SKM-1 treated with dmso at 0.1 percent for 144 hours (cell line): ENCODE measurements around the gene SLC15A5.

Source experiments
- DNase-seq: peaks from one replicate; lab custom pipeline; 2025; ENCODE audit not compliant: unreplicated experiment; lab: John Stamatoyannopoulos, UW

The SLC15A5 gene

DNA sequence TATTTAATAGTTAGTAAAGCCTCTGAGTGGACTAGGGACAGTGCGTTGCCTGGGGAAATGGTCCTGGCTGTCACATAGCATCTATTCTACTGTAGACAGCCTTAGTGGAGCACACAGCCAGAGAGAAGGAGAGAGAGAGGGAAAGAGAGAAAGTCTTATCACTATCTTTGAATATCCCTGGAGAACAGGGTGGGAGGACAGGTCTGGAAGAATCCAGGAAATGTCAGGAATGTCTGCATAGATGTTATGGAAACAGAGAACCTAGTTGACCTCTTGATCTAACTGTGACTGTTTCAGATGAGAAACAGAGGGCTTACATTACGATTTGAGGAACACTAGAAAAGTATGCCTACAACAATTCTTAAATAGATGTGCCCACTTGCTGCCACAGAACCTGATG lies 92.8 kb downstream of the SLC15A5 start:
- DNase-seq, result no peak

DNA sequence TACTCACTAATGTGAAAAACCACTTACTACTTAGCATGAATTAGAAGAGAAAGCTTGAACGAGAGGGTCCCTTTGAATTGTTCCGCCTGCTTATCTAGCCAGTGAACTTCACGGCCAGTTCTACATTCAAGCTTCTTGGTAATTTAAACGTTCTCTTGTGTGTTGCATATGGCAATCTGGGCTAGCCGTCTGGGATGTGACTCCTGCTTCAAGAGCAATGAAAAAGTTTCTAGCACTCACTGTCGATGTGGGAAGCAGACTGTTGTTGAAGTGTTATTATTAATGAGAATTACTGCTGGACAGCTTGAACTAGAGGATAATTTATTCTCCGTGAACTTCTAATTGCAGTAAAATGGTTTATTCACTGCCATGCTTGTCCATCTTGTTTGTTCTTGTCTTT lies 93.9 kb downstream of the SLC15A5 start:
- no peak for DNase-seq

GRCh38 chr12:16175840-16176239 lies 101.6 kb downstream of the SLC15A5 start:
- no peak for DNase-seq

DNA sequence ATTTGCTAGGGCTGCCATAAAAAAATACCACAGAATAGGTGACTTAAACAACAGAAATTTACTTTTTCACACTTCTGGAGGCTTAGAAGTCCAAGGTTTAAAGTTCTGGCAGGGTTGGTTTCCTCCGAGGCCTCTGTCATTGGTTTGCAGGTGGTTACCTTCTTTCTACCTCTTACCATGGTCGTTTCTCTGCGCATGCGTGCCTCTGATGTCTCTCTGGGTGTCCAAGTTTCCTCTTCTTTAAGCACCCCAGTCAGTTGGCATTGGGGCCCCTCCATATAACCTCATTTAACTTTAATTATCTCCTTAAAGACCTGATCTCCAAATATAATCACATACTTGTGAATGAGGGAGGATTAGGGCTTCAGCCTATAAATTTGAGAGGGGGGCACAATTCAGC lies 103.2 kb downstream of the SLC15A5 start:
- DNase-seq, result no peak

DNA sequence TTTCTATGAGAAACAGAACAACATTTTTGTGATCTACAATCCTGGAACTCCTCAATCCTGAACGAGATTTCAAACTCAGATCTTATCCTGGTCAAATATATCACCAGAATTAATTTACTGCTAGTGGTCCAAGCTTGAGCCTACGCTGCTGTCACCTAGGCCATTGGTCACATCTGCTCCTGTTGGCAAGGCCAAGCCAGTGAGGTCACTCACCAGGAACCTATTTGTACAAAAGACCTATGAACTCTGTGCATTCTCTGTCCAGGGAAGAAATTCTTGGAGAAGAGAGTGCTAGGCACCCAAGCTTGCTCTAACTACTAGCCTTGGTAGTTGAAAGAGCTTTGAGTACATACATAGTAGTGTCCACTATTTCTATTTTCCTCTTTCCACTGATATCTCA lies 106.1 kb downstream of the SLC15A5 start:
- no peak for DNase-seq

DNA sequence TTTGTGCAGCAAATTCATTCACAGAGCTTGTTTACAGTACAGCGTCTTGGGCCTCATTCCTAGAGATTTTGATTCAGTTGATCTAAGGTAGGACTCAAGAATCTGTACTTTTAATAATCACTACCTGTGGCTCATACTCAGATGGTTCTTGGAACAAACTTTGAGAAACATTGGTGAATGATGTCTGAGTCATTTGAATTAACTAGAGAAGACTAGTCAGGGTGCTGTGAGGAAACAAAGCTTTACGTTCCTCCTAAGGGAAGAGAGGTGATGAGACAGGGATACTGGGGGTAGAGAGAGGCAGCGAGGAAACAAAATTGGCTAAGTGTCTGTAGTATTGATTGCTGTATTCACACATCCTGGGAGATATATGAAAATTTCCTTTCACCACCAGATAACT lies 109.4 kb downstream of the SLC15A5 start:
- DNase-seq, result no peak

GRCh38 chr12:16166563-16167470 lies 110.7 kb downstream of the SLC15A5 start:
- no peak for DNase-seq

- DNase-seq, result peak; percentile 2
Measured at GRCh38 chr12:16165506-16165905, 112.0 kb downstream of the SLC15A5 start.

GRCh38 chr12:16163901-16164300 lies 113.6 kb downstream of the SLC15A5 start:
- DNase-seq, result no peak

- no peak for DNase-seq
Measured at GRCh38 chr12:16163146-16163545, 114.3 kb downstream of the SLC15A5 start.

- DNase-seq, result no peak
Measured at GRCh38 chr12:16159571-16159970, 117.9 kb downstream of the SLC15A5 start.

DNA sequence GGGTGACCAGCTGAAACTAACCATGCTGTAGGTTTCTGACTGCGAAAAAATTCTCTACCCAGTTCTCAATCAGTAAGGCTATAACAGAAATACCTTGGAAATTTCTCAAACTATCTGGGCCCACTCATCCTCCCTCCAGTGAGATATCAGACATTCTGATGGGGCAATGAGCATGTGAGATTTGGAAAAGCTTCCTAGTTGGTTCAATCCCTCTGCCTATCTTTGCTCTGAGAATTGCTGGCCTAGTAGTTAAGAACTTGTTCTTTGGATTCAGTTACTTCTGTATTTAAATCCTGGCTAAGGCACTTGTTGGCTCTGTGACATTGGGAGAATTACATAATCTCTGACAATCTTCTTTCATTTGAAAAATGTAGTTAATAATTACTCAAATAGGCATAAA lies 119.4 kb downstream of the SLC15A5 start:
- no peak for DNase-seq

GRCh38 chr12:16155938-16156337 lies 121.5 kb downstream of the SLC15A5 start:
- DNase-seq, result no peak

GRCh38 chr12:16154990-16155389 lies 122.5 kb downstream of the SLC15A5 start:
- DNase-seq, result no peak

DNA sequence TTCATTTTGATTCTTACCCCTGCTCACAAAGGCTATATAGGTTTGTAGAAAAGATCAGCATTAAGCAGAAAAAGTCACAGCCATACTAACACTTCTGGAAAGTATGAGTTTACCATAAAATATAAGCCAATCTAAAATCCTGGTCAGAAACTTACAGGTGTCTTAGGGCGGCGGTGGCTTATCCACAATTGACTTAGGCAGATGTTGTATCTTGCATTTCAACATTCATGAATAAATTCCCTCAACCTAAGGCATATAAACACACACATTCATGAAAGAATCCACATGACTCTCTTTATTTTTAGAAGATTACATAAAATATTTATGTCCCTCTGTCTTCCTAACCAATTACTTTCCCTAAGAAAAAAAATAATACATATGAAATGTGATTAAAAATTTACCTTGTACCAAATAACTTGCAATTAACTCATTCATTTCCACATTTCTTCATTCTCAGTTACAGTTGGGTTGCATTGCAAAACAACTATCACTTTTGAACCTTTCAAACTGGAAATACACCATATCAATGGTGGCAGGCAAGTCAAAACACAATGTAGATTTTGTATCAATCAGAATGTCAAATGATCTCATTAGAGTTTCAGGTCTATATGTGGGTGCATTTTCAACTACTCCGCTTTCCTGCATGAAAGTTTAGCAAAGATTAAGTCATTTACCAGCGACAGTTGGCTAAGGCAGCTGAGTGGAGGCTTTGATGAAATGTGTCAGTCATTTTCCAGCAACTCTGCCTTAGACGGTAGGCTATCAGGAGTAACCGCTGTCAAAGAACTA lies 124.4 kb downstream of the SLC15A5 start:
- DNase-seq, result no peak

DNA sequence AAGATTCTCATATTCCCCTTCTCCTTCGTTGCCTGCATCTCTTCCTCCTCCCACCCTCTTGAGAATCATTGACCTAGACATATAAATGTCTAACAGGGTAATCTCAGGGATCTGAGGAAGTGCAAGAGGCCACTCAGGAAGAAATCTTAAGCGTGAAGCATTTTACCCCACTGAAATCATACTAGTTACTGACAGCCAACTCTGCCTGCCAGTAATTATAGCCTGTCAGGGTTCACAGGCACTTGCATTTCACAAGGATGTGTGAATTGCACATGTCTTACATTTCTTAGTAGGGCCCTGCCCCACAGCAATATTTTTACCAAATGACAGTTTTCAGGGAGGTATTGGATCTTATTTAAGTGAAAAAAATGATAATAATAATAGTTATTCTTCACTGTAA lies 127.2 kb downstream of the SLC15A5 start:
- no peak for DNase-seq

DNA sequence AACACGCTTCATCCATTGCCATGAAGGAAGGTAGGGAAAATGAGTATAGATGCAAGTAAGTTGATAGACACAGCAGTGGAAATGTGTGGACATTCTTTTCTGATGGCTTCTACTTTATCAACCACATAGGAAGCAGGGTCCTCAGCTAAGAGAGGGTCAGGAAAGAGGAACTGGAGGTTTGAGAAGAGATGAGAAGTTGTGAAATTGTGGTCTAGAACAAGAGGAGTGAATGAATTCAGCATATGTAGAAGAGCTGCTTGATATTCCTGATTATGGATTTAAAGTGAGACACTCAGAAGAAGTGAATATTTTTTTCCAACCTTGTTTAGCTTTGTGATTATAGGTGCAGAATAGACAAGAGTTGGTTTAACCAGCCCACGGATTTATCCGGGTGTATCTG lies 128.5 kb downstream of the SLC15A5 start:
- peak; percentile 78 for DNase-seq
